Measurements from ENCODE around the gene EPB41L4B.

DNA sequence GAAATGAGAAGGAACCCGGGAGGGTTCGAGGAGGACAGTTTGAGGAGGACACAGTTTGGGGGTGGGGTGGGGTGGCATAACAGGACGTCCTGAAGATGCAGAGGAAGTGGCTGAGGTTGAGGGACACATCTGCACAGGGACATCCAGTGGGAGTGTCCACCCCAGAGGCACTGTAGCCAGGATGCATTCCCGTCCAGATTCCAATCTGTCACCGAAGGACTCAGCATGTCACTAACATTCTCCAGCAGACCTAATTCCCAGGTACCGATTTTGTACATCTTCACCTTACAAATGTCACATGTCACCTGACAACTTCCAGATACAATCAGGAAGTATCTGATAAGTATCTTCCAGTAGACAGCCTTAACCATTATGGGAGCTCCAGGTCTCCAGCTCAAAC, 42.6 kb downstream of the EPB41L4B start:
- TF ChIP-seq SPI1 (IDR thresholded peaks at IDR 0.05; ENCODE audit: low read depth, low read length) (no peak), POLR2A (IDR thresholded peaks at IDR 0.05; ENCODE audit: low read depth, low read length) (no peak), POLR2AphosphoS5 (IDR thresholded peaks at IDR 0.05; ENCODE audit: low read depth, low read length) (no peak), TAF1 (IDR thresholded peaks at IDR 0.05; ENCODE audit: low read depth, low read length) (no peak), POU2F2 (IDR thresholded peaks at IDR 0.05; ENCODE audit: low read depth, low read length) (no peak)

Data from GM12891 (cell line).